Upper lobe of right lung (tissue), 1 donor: ENCODE data around the gene TBC1D14. TPM values are rescaled to one million over a fixed set of nuclear protein-coding genes. Genes with fewer than 3 reads are reported as not detected.

Experiments
- ATAC-seq: fragments of 200-7000 bp; cut with Tn5 transposase; one replicate; pipeline ENCODE4 v1.9.1; 2020; ENCODE audit warnings: mild to moderate bottlenecking, moderate library complexity
- DNase-seq: peaks from one replicate; pipeline ENCODE4 v3.0.0-alpha.2; 2020
- H3K27ac ChIP-seq: fragments of 200-600 bp; one replicate; pipeline ENCODE4 v1.8.0; 2022
- H3K27me3 ChIP-seq: fragments of 200-600 bp; one replicate; pipeline ENCODE4 v1.8.0; 2022; ENCODE audit warnings: mild to moderate bottlenecking
- H3K36me3 ChIP-seq: fragments of 200-600 bp; one replicate; pipeline ENCODE4 v1.8.0; 2022
- H3K4me1 ChIP-seq: fragments of 200-600 bp; one replicate; pipeline ENCODE4 v1.8.0; 2022
- H3K4me3 ChIP-seq: fragments of 200-600 bp; one replicate; pipeline ENCODE4 v1.8.0; 2022; ENCODE audit warnings: mild to moderate bottlenecking
- H3K9me3 ChIP-seq: fragments of 200-600 bp; one replicate; pipeline ENCODE4 v1.8.0; 2022
- CTCF ChIP-seq: fragments of 200-600 bp; IDR thresholded peaks from one replicate; pipeline ENCODE4 v1.8.0; 2022; ENCODE audit warnings: antibody characterized with exemption
- intact Hi-C: fragments of 100-400 bp; cut with DNase I; formaldehyde crosslinking; loops from one replicate; pipeline ENCODE4 v1.11.0; 2022
- total RNA-seq: library from RNA; stranded (reverse); fragmentation: NEBNext Ultra II Directional; extraction: Animal tissue kit (Norgen Biotek cat#: 25700); gene quantifications from one replicate; pipeline ENCODE4 v1.2.1, GENCODE V29; 2021
- donor health status: DM: no; HTN: yes; CAD: no; lungs with severe emphysema.

The TBC1D14 gene
- total RNA-seq, 1 donor from 2014 or later: 51.8 TPM

- DNase-seq: no peak
- H3K27ac ChIP-seq: no peak overlapping the region
- intact Hi-C loops: no loop called here
These were observed 34.9 kb downstream of the TBC1D14 start for GRCh38 chr4:6944301-6945051.

GRCh38 chr4:6945052-6945409, 35.4 kb downstream of the TBC1D14 start:
- intact Hi-C loops: no loop called here
- Histone ChIP-seq H3K36me3 (no peaks in the 10 kb centered on the region), H3K4me3 (no peak overlapping the region), H3K27me3 (no peaks in the 10 kb centered on the region), H3K4me1 (peaks cover 33% of the 10 kb centered on the region), H3K9me3 (no peaks in the 10 kb centered on the region), H3K27ac (no peak overlapping the region)
- no peak for TF ChIP-seq CTCF
- no peak for DNase-seq
- ATAC-seq: no peak

More at GRCh38 chr4:6944301-6945051, 34.9 kb downstream of the TBC1D14 start:
- H3K4me1 ChIP-seq: peaks cover 38% of the 10 kb centered on the region
- H3K9me3 ChIP-seq: no peaks in the 10 kb centered on the region
- no peak for ATAC-seq
- no peaks in the 10 kb centered on the region for H3K27me3 ChIP-seq
- no peak overlapping the region for H3K4me3 ChIP-seq
- H3K36me3 ChIP-seq: no peaks in the 10 kb centered on the region
- TF ChIP-seq CTCF: no peak

- intact Hi-C loops: no loop called here
- no peak for DNase-seq
- no peak for TF ChIP-seq CTCF
- no peaks in the 10 kb centered on the region for H3K9me3 ChIP-seq
- no peaks in the 10 kb centered on the region for H3K27me3 ChIP-seq
- H3K4me3 ChIP-seq: no peak overlapping the region
- H3K27ac ChIP-seq: no peak overlapping the region
- H3K36me3 ChIP-seq: no peaks in the 10 kb centered on the region
- H3K4me1 ChIP-seq: peaks cover 20% of the 10 kb centered on the region
- ATAC-seq: no peak
These were observed 36.9 kb downstream of the TBC1D14 start for GRCh38 chr4:6946497-6946896.

- Histone ChIP-seq H3K4me3 (no peak overlapping the region), H3K4me1 (peaks cover 4% of the 10 kb centered on the region), H3K27ac (no peak overlapping the region), H3K36me3 (no peaks in the 10 kb centered on the region), H3K9me3 (no peaks in the 10 kb centered on the region), H3K27me3 (no peaks in the 10 kb centered on the region)
- intact Hi-C loops: no loop called here
- no peak for ATAC-seq
- TF ChIP-seq CTCF: no peak
- no peak for DNase-seq
These were observed 38.5 kb downstream of the TBC1D14 start for GRCh38 chr4:6948134-6948460.

- no peak overlapping the region for H3K4me3 ChIP-seq
- DNase-seq: no peak
- no peak for ATAC-seq
- no peaks in the 10 kb centered on the region for H3K27me3 ChIP-seq
- H3K36me3 ChIP-seq: no peaks in the 10 kb centered on the region
- peaks cover 20% of the 10 kb centered on the region for H3K4me1 ChIP-seq
- intact Hi-C loops: no loop called here
- no peak for TF ChIP-seq CTCF
- H3K9me3 ChIP-seq: no peaks in the 10 kb centered on the region
- no peak overlapping the region for H3K27ac ChIP-seq
These were observed 42.3 kb downstream of the TBC1D14 start for GRCh38 chr4:6951880-6952381.
